GM12872 (cell line): Measurements from ENCODE around the gene FAM53A.

Experiments used
- TF ChIP-seq, protein P1 (sequence below): IDR thresholded peaks from 3 replicates; pipeline ENCODE4 v1.5.1; 2011; ENCODE audit warnings: low read depth, mild to moderate bottlenecking, low read length, moderate library complexity; ENCODE audit not compliant: insufficient read depth

FAM53A gene

DNA sequence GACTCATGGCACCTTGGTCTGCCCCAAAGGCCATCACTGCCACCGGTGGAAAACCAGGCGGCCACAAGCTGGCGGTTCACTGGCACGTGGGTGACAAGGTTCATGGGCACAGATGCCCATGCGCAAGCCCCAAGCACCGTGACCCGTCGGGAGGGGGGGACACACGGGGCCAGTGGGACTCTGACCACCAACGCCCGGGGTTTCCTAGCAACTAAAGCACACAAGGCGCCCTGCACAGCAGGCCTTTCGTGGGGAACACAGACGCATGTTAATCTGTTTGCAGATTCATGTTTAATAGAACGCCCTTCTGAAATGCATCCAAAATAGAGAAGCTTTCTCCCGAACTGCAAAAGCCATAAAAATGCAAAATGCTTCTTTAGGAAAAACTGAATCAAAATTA, 43.9 kb downstream of the FAM53A start:
- TF ChIP-seq, protein P1, sequence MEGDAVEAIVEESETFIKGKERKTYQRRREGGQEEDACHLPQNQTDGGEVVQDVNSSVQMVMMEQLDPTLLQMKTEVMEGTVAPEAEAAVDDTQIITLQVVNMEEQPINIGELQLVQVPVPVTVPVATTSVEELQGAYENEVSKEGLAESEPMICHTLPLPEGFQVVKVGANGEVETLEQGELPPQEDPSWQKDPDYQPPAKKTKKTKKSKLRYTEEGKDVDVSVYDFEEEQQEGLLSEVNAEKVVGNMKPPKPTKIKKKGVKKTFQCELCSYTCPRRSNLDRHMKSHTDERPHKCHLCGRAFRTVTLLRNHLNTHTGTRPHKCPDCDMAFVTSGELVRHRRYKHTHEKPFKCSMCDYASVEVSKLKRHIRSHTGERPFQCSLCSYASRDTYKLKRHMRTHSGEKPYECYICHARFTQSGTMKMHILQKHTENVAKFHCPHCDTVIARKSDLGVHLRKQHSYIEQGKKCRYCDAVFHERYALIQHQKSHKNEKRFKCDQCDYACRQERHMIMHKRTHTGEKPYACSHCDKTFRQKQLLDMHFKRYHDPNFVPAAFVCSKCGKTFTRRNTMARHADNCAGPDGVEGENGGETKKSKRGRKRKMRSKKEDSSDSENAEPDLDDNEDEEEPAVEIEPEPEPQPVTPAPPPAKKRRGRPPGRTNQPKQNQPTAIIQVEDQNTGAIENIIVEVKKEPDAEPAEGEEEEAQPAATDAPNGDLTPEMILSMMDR: no peak

DNA sequence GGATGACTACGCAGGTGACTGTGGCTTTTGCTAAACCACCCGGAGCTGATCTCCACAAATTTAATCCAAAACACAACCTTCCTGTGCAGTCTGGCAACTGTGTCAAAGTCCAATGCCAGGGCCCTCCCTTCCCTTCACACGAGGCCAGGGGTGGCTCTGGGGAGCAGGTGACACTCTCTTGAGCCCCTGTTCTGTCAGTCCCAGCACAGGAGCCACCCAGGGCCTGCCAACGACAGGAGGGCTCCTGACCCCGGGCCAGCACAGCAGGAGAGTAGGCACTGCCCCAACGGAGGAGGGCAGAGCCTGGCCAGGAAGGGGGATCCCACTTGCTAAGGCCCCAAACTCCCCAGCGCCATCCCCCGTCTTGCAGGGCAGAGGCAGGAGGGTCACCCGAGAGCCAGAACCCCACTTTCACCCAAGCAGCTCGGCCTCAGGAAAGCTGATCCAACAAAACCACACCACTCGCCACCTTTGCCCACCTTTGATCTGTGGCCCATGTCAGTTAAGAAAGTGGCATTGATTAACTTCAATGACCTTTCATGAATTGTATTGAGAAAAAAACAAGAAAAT, 44.7 kb downstream of the FAM53A start:
- TF ChIP-seq, protein P1: no peak

DNA sequence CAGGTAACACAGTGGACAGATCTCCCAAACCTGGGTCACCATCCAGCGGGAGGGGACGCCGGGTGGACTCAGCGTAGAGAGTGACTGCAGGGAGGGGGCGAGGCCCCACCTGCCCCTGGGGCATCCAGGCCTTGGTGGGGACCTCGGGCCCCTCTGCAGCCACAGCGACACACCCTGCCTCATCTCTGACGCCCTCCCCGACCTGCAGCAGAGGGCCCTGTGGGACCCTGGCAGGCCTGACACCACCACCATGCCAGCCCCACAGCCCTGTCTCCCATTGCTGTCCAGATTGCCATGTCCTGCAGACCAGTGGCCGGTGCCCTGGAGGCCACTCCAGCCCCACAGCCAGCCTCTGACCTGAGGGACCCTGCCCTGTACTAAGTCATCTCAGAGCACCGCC, 45.2 kb downstream of the FAM53A start:
- TF ChIP-seq, protein P1: no peak

DNA sequence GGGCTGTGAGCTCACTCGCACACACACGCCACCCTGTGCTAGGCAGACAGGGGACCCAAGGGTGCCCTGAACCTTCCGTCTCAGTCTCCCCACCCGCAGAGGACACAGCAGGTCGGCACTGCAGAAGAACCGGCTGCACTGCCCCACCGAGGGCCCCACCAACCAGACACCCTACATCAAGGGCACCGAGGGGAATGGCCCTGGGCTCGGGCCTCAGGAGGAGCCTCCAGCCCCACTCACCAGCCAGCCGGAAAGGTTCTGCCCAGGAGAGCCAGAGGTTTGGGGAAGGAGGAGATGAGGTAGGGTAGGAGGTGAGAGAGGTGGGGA, 45.9 kb downstream of the FAM53A start:
- TF ChIP-seq, protein P1: no peak

DNA sequence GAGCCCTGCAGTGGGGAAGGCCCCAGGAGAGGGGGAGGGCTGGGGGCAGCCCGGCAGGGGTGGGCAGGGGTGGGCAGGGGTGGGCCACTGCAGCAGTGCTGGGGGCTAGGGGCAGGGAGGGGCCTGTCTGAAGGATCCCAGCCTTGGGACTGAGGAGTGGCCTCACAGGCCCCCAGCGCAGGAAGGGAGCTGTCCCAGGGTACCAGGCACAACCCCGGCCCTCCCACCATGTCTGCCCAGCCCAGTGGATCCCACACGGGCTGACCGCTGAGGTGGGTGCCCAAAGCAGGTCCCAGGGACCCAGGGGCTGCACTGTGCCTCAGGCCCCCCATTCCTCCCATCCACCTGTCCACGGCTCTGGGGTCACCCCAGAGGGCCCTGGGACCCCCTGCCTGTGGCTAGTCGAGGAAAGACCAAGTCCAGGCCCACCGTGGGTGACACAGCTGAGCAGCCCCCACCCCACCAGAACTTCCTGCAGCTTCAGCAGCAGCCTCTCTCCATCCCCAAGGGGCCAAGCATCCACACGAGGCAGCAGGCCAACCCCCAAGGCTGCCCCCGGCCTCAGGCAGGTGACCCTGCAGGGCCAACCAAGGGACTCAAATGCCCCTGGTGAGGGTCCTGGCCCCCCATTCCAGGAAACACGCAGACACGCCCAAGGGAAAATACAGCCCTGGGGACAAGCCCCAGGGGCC, 46.4 kb downstream of the FAM53A start:
- TF ChIP-seq, protein P1: no peak

DNA sequence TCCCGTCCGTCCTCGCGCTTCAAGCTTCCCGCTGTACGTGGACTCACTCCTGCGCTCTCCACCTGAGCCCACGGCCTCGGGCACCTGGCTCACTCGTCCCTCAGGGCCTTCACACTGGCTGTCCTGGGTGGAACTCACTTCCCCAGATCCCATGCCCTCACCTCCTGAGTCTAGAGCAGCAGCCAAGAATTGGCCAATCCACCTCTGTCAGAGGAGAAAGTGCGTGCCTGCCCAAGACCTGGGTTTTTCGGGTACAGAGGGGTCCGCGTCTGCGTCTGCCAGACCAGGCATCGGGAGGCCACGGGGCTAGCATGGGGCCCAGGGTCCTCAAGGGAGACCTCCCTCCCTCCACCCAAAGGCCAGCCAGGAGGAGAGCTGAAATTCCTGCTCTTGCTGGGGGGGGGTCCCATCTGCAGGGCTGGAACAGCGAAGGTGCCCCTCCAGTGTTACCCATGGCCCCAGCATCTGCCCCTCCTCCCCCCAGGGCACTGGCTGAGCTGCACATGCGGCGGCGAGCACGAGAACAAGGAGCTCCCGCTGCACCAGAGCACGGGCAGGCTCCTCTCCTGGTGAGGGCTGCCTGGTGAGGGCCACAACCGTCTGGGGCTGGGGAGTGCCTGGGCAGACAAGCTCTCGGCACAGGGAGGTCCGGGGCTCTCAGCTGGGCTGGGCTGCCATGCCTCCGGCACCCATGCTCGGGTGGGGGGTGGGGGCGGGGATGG, 47.5 kb downstream of the FAM53A start:
- TF ChIP-seq, protein P1: no peak

DNA sequence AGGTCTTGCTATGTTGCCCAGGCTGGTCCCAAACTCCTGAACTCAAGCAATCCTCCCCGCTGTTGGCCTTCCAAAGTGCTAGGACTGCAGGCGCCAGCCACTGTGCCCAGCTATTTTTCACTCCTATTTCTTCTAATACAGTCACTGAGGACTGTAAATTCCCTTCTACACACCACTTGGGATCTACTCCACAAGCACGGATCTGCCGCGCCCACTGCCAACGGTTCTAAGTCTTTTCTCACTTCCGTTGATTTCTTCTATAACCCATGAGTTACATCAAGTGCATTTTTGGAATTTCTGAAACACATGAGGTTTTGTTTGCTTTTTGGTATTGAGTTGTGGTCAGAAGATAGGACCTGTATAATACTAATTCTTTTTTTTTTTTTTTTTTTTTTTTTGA, 48.6 kb downstream of the FAM53A start:
- TF ChIP-seq, protein P1: no peak
